ENCODE measurements around the gene RAB18. TPM values are rescaled to one million over a fixed set of nuclear protein-coding genes. Genes with fewer than 3 reads are reported as not detected.

RAB18 gene
- total and polyA plus RNA-seq, 2 experiments from 2014 or later, result 35.5 to 77.2 TPM

GRCh38 chr10:27482984-27483956 is 20.8 kb upstream of the RAB18 start:
- Histone ChIP-seq H3K4me2 (no peak overlapping the region), H3K36me3 (ENCODE audit: insufficient read depth) (no peaks in the 10 kb centered on the region), H3F3A (replicated peaks; ENCODE audit: low read depth) (no peaks in the 10 kb centered on the region), H3K9me2 (ENCODE audit: insufficient read depth) (peaks cover 3% of the 10 kb centered on the region; the same call in 1 of the 2 replicates), H3K27ac (ENCODE audit: low read depth) (no peak overlapping the region), H2AFZ (peak overlapping the region; percentile 52; the same call in 1 of the 2 replicates), H3K4me3 (no peak overlapping the region), H4K20me1 (replicated peaks; ENCODE audit: insufficient read depth) (no peaks in the 10 kb centered on the region), H3K4me1 (ENCODE audit: insufficient read depth) (no peaks in the 10 kb centered on the region), H3K79me2 (replicated peaks; ENCODE audit: insufficient read depth) (no peaks in the 10 kb centered on the region), H3K27me3 (ENCODE audit: insufficient read depth) (no peaks in the 10 kb centered on the region)
- ATAC-seq (no peak), DNase-seq (ENCODE audit: low spot score) (peak; percentile 30)
- Mint-ChIP-seq H3K4me1 (no peaks in the 10 kb centered on the region), H3K36me3 (ENCODE audit: low read depth) (no peaks in the 10 kb centered on the region), H3K4me3 (no peak overlapping the region), H3K27ac (no peak overlapping the region), H3K9me3 (0 out of 3 replicates have a peak, but pooled peaks cover under 1% of the 10 kb centered on the region), H3K27me3 (ENCODE audit: insufficient read depth, low read depth, poor library complexity) (no peaks in the 10 kb centered on the region)
- TF ChIP-seq CTCF (conservative IDR thresholded peaks at IDR 0.05; ENCODE audit: low read depth in 2 of 2) (no peak), ZNF462 (CRISPR knock-in tag; IDR thresholded peaks at IDR 0.05) (no peak), CREB1 (CRISPR knock-in tag; IDR thresholded peaks at IDR 0.05; ENCODE audit: low read depth) (no peak), JUNB (IDR thresholded peaks at IDR 0.05; ENCODE audit: unreplicated experiment) (no peak), POLR2AphosphoS5 (IDR thresholded peaks at IDR 0.05; ENCODE audit: low read depth) (no peak), NANOG (IDR thresholded peaks at IDR 0.05; ENCODE audit: borderline replicate concordance) (no peak)
